ENCODE data around the gene IGF1R. TPM values are rescaled to one million over a fixed set of nuclear protein-coding genes. Genes with fewer than 3 reads are reported as not detected.

IGF1R gene
- polyA plus RNA-seq, 1 experiment = 36.2 TPM

DNA sequence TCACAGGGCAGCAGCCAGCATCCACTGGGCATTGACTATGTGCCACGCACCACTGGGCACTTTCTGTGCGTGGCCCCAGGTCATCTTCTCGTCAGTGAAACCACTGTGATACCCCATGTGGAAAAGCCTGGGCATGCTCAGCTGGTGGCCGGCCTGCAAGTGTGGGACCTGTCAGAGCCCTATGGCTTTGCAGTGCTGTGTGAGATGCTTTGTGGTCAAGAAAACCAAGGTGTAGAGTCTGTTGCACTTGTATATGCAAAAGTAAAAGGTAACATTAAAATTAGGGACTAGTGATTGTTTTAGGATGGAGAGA lies 289.7 kb downstream of the IGF1R start:
- peaks cover 17% of the 10 kb centered on the region for H3K36me3 ChIP-seq (ENCODE audit: control insufficient read depth, insufficient read depth, low read length)
- POLR2A ChIA-PET = no interaction called here

GRCh38 chr15:98938799-98939198 lies 290.5 kb downstream of the IGF1R start:
- peaks cover 17% of the 10 kb centered on the region for H3K36me3 ChIP-seq (ENCODE audit: control insufficient read depth, insufficient read depth, low read length)
- CTCF ChIA-PET = no interaction called here

More for the DNA sequence above, 289.7 kb downstream of the IGF1R start:
- no peak for DNase-seq (ENCODE audit: low read depth)
- TF ChIP-seq, protein P1, sequence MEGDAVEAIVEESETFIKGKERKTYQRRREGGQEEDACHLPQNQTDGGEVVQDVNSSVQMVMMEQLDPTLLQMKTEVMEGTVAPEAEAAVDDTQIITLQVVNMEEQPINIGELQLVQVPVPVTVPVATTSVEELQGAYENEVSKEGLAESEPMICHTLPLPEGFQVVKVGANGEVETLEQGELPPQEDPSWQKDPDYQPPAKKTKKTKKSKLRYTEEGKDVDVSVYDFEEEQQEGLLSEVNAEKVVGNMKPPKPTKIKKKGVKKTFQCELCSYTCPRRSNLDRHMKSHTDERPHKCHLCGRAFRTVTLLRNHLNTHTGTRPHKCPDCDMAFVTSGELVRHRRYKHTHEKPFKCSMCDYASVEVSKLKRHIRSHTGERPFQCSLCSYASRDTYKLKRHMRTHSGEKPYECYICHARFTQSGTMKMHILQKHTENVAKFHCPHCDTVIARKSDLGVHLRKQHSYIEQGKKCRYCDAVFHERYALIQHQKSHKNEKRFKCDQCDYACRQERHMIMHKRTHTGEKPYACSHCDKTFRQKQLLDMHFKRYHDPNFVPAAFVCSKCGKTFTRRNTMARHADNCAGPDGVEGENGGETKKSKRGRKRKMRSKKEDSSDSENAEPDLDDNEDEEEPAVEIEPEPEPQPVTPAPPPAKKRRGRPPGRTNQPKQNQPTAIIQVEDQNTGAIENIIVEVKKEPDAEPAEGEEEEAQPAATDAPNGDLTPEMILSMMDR (IDR thresholded peaks at IDR 0.05; ENCODE audit: insufficient read depth, low read depth, low read length) = no peak
- H3K27me3 ChIP-seq (ENCODE audit: control insufficient read depth, insufficient read depth, low read length) = no peaks in the 10 kb centered on the region
- CTCF ChIA-PET = interaction anchor here (0.8 kb wide), 1 partner anchor 16 kb away, joined by 4 read pairs; no protein-coding TSS in a partner anchor
- no peak overlapping the region for H3K4me3 ChIP-seq (ENCODE audit: low read depth, low read length)

GRCh38 chr15:98939311-98940080 lies 291.2 kb downstream of the IGF1R start:
- Histone ChIP-seq H3K4me3 (ENCODE audit: low read depth, low read length) (no peak overlapping the region), H3K27me3 (ENCODE audit: control insufficient read depth, insufficient read depth, low read length) (no peaks in the 10 kb centered on the region), H3K36me3 (ENCODE audit: control insufficient read depth, insufficient read depth, low read length) (peaks cover 18% of the 10 kb centered on the region)
- ChIA-PET POLR2A (no interaction called here), CTCF (interaction anchor here (1.2 kb wide), 1 partner anchor 137 kb away, joined by 3 read pairs; no protein-coding TSS in a partner anchor)
- no peak for DNase-seq (ENCODE audit: low read depth)
- TF ChIP-seq, protein P1 (IDR thresholded peaks at IDR 0.05; ENCODE audit: insufficient read depth, low read depth, low read length) = no peak

More at GRCh38 chr15:98938799-98939198, 290.5 kb downstream of the IGF1R start:
- POLR2A ChIA-PET = no interaction called here
- no peaks in the 10 kb centered on the region for H3K27me3 ChIP-seq (ENCODE audit: control insufficient read depth, insufficient read depth, low read length)
- TF ChIP-seq, protein P1 (IDR thresholded peaks at IDR 0.05; ENCODE audit: insufficient read depth, low read depth, low read length) = no peak
- no peak for DNase-seq (ENCODE audit: low read depth)
- H3K4me3 ChIP-seq (ENCODE audit: low read depth, low read length) = no peak overlapping the region

GRCh38 chr15:98941595-98942255 lies 293.4 kb downstream of the IGF1R start:
- Histone ChIP-seq H3K27me3 (ENCODE audit: control insufficient read depth, insufficient read depth, low read length) (no peaks in the 10 kb centered on the region), H3K36me3 (ENCODE audit: control insufficient read depth, insufficient read depth, low read length) (peaks cover 16% of the 10 kb centered on the region), H3K4me3 (ENCODE audit: low read depth, low read length) (no peak overlapping the region)
- TF ChIP-seq, protein P1 (IDR thresholded peaks at IDR 0.05; ENCODE audit: insufficient read depth, low read depth, low read length) = no peak
- POLR2A ChIA-PET = no interaction called here
- DNase-seq (ENCODE audit: low read depth) = no peak
- CTCF ChIA-PET = no interaction called here

- TF ChIP-seq, protein P1 (IDR thresholded peaks at IDR 0.05; ENCODE audit: insufficient read depth, low read depth, low read length) = no peak
- ChIA-PET POLR2A (no interaction called here), CTCF (no interaction called here)
- H3K36me3 ChIP-seq (ENCODE audit: control insufficient read depth, insufficient read depth, low read length) = peaks cover 16% of the 10 kb centered on the region
- no peak overlapping the region for H3K4me3 ChIP-seq (ENCODE audit: low read depth, low read length)
- no peaks in the 10 kb centered on the region for H3K27me3 ChIP-seq (ENCODE audit: control insufficient read depth, insufficient read depth, low read length)
- no peak for DNase-seq (ENCODE audit: low read depth)
Observed at GRCh38 chr15:98942431-98942830, 294.1 kb downstream of the IGF1R start.
